Loucy (cell line): Measurements from ENCODE around the gene OSBPL9.
"Not testable (repeated sequence)": the region's sequence is repeated elsewhere in the genome, so short reads cannot be mapped to it uniquely, and the experiment has no call there.

Experiments used
- H2AFZ ChIP-seq: fragments of 200-600 bp; sonication (generic); 2 replicates; pipeline ENCODE4 v1.6.0; 2016; ENCODE audit warnings: antibody characterized with exemption, mild to moderate bottlenecking, low read length, moderate library complexity
- H3F3A ChIP-seq: fragments of 200-600 bp; 2 replicates; pipeline ENCODE4 v1.6.0; 2016; ENCODE audit warnings: antibody characterized with exemption, low read depth, mild to moderate bottlenecking
- H3K27me3 ChIP-seq: fragments of 200-600 bp; sonication (generic); 2 replicates; pipeline ENCODE4 v1.6.1; 2014; ENCODE audit warnings: low read length, mild to moderate bottlenecking; ENCODE audit not compliant: insufficient read depth, poor library complexity, severe bottlenecking
- H3K36me3 ChIP-seq: fragments of 200-600 bp; sonication (generic); 2 replicates; pipeline ENCODE4 v1.6.1; 2016; ENCODE audit warnings: low read length; ENCODE audit not compliant: insufficient read depth
- H3K4me1 ChIP-seq: fragments of 200-600 bp; sonication (generic); 2 replicates; pipeline ENCODE4 v1.5.1; 2014; ENCODE audit warnings: low read length, mild to moderate bottlenecking; ENCODE audit not compliant: insufficient read depth, poor library complexity, severe bottlenecking
- H3K4me2 ChIP-seq: fragments of 200-600 bp; sonication (generic); 2 replicates; pipeline ENCODE4 v1.6.0; 2014; ENCODE audit warnings: antibody characterized with exemption, low read length, low read depth, mild to moderate bottlenecking; ENCODE audit not compliant: poor library complexity, severe bottlenecking
- H3K4me3 ChIP-seq: fragments of 200-600 bp; sonication (generic); 2 replicates; pipeline ENCODE4 v1.5.1; 2014; ENCODE audit warnings: low read length, mild to moderate bottlenecking, mixed read lengths; ENCODE audit not compliant: poor library complexity, severe bottlenecking
- H3K79me2 ChIP-seq: fragments of 200-600 bp; sonication (generic); 2 replicates; pipeline ENCODE4 v1.6.1; 2014; ENCODE audit warnings: low read length; ENCODE audit not compliant: insufficient read depth
- H3K9ac ChIP-seq: fragments of 200-600 bp; sonication (generic); 2 replicates; pipeline ENCODE4 v1.6.0; 2014; ENCODE audit warnings: mild to moderate bottlenecking, low read depth, low read length, moderate library complexity; ENCODE audit not compliant: poor library complexity, severe bottlenecking
- H3K9me2 ChIP-seq: fragments of 200-600 bp; sonication (generic); replicated peaks from 2 replicates; pipeline ENCODE4 v1.6.1; 2016; ENCODE audit warnings: low read depth, low read length, mixed read lengths
- H3K9me3 ChIP-seq: fragments of 200-600 bp; sonication (generic); 2 replicates; pipeline ENCODE4 v1.6.1; 2014; ENCODE audit warnings: mild to moderate bottlenecking, antibody characterized with exemption, low read length, low read depth; ENCODE audit not compliant: insufficient read depth
- H4K20me1 ChIP-seq: fragments of 200-600 bp; sonication (generic); 2 replicates; pipeline ENCODE4 v1.6.0; 2014; ENCODE audit warnings: antibody characterized with exemption, low read length, mild to moderate bottlenecking; ENCODE audit not compliant: insufficient read depth, poor library complexity, severe bottlenecking
- EZH2phosphoT487 ChIP-seq: fragments of 200-600 bp; IDR thresholded peaks from 2 replicates; pipeline ENCODE4 v1.6.1; 2018; ENCODE audit warnings: antibody characterized with exemption, mild to moderate bottlenecking, moderate library complexity, borderline replicate concordance
- TF ChIP-seq, protein P1 (sequence below): fragments of 200-600 bp; sonication (generic); conservative IDR thresholded peaks from 2 replicates; pipeline ENCODE4 v1.5.1; 2014; ENCODE audit warnings: mild to moderate bottlenecking, antibody characterized with exemption, low read length

The OSBPL9 gene

DNA sequence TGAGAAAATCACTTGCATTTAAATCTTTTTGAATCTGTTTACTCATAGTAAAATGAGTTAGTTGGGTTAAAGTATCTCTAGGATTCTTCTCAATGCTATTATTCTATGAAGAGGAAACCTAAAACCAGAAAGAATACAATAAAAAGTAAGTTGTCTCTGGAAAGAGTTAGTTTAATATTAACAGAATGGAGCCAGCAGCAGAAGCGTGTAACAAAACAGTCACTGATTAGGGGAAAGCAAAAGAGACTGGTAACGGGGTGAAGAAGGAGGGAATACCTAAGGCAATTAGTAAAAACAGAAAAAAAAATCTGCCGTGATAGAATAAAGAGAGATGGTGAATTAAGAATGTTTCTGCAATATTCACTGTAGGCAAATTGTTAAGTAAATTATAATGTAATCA is 201.6 kb downstream of the OSBPL9 start:
- Histone ChIP-seq H3K4me2 (no peak overlapping the region), H3K4me1 (no peaks in the 10 kb centered on the region), H3K27me3 (no peaks in the 10 kb centered on the region), H3F3A (no peaks in the 10 kb centered on the region), H3K4me3 (no peak overlapping the region), H4K20me1 (no peaks in the 10 kb centered on the region), H2AFZ (no peak overlapping the region), H3K9ac (no peak overlapping the region), H3K36me3 (peaks cover 52% of the 10 kb centered on the region; the same call in 1 of the 2 replicates), H3K79me2 (no peaks in the 10 kb centered on the region), H3K9me2 (no peaks in the 10 kb centered on the region), H3K9me3 (no peaks in the 10 kb centered on the region)
- TF ChIP-seq, protein P1, sequence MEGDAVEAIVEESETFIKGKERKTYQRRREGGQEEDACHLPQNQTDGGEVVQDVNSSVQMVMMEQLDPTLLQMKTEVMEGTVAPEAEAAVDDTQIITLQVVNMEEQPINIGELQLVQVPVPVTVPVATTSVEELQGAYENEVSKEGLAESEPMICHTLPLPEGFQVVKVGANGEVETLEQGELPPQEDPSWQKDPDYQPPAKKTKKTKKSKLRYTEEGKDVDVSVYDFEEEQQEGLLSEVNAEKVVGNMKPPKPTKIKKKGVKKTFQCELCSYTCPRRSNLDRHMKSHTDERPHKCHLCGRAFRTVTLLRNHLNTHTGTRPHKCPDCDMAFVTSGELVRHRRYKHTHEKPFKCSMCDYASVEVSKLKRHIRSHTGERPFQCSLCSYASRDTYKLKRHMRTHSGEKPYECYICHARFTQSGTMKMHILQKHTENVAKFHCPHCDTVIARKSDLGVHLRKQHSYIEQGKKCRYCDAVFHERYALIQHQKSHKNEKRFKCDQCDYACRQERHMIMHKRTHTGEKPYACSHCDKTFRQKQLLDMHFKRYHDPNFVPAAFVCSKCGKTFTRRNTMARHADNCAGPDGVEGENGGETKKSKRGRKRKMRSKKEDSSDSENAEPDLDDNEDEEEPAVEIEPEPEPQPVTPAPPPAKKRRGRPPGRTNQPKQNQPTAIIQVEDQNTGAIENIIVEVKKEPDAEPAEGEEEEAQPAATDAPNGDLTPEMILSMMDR: no peak
- TF ChIP-seq EZH2phosphoT487: no peak

DNA sequence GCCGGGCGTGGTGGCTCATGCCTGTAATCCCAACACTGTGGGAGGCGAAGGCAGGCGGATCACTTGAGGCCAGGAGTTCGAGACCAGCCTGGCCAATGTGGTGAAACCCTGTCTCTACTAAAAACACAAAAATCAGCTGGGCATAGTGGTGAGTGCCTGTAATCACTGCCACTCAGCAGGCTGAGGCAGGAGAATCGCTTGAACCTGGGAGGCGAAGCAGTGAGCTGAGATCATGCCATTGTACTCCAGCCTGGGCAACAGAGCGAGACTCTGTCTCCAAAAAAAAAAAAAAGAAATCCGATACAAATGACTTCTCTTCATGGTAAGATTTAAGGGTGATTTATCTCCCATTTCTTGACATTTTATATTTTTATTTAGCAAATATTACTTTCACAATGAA is 202.1 kb downstream of the OSBPL9 start:
- not testable (repeated sequence) for H3F3A ChIP-seq, H3K79me2 ChIP-seq, H3K4me3 ChIP-seq, H3K4me2 ChIP-seq, H3K27me3 ChIP-seq, H3K9me3 ChIP-seq, H3K4me1 ChIP-seq, H2AFZ ChIP-seq, H3K9ac ChIP-seq, H3K9me2 ChIP-seq, H4K20me1 ChIP-seq
- H3K36me3 ChIP-seq: peaks cover 49% of the 10 kb centered on the region; the same call in 1 of the 2 replicates

DNA sequence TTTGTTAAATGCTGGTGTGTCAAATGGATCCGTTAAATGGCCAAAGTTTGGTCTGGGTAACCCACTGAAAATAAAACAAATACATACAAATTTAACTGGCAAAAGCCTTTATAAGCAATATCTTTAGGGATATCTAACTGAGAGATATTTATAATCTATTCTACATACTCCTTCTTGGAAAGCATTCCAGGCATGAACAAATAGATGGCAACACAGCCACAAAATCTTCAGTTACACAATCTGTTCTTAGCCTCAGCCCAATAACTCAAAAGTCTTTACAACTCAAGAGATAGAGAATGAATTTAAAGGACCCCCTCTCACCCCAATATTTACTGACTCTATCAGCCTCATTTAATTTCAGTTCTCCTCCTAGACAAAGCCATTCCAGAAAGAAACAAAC is 202.9 kb downstream of the OSBPL9 start:
- H2AFZ ChIP-seq: no peak overlapping the region
- no peaks in the 10 kb centered on the region for H3K9me2 ChIP-seq
- no peaks in the 10 kb centered on the region for H3K27me3 ChIP-seq
- H3K36me3 ChIP-seq: peaks cover 47% of the 10 kb centered on the region; the same call in 1 of the 2 replicates
- H3K4me3 ChIP-seq: no peak overlapping the region
- H3K9ac ChIP-seq: no peak overlapping the region
- H3K4me1 ChIP-seq: no peaks in the 10 kb centered on the region
- H4K20me1 ChIP-seq: no peaks in the 10 kb centered on the region
- no peaks in the 10 kb centered on the region for H3F3A ChIP-seq
- H3K4me2 ChIP-seq: no peak overlapping the region
- H3K9me3 ChIP-seq: no peaks in the 10 kb centered on the region
- H3K79me2 ChIP-seq: no peaks in the 10 kb centered on the region
- no peak for TF ChIP-seq EZH2phosphoT487
- TF ChIP-seq, protein P1: no peak

DNA sequence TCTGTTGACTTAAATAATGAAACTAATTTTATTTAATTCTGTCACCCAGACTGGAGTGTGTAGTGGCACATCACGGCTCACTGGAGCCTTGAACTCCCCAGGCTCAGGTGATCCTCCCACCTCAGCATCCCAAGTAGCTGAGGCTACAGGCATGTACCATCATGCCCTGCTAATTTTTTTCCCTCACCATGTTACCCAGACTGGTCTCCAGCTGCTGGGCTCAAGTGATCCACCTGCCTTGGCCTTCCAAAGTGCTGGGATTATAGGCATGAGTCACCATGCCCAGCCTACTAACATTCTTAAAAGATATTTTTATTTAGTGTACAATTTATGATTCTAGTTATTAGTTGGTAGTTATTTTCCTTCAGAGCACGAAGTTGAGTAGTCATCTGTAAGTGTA is 212.2 kb downstream of the OSBPL9 start:
- no peaks in the 10 kb centered on the region for H3K4me1 ChIP-seq
- H3K4me3 ChIP-seq: no peak overlapping the region
- H3K9me2 ChIP-seq: no peaks in the 10 kb centered on the region
- H2AFZ ChIP-seq: no peak overlapping the region
- 0 out of 2 replicates have a peak, but pooled peaks cover 5% of the 10 kb centered on the region for H3K9me3 ChIP-seq
- no peak for TF ChIP-seq EZH2phosphoT487
- TF ChIP-seq, protein P1: no peak
- H3K27me3 ChIP-seq: no peaks in the 10 kb centered on the region
- no peaks in the 10 kb centered on the region for H3F3A ChIP-seq
- H3K36me3 ChIP-seq: peaks cover 39% of the 10 kb centered on the region
- no peak overlapping the region for H3K9ac ChIP-seq
- H3K4me2 ChIP-seq: no peak overlapping the region
- H4K20me1 ChIP-seq: no peaks in the 10 kb centered on the region
- H3K79me2 ChIP-seq: no peaks in the 10 kb centered on the region
